ENCODE measurements around the gene PSMB7.

Gene PSMB7

GRCh38 chr9:124443625-124444024 is 28.4 kb upstream of the PSMB7 start:
- no peak for DNase-seq (ENCODE audit: low read depth)
- TF ChIP-seq CTCF (conservative IDR thresholded peaks at IDR 0.05; ENCODE audit: low read depth, low read length), result no peak
- H3K4me3 ChIP-seq (ENCODE audit: low read length), result no peak overlapping the region

GRCh38 chr9:124442826-124443225 is 27.6 kb upstream of the PSMB7 start:
- no peak overlapping the region for H3K4me3 ChIP-seq (ENCODE audit: low read length)

GRCh38 chr9:124442379-124442778 is 27.1 kb upstream of the PSMB7 start:
- no peak for DNase-seq (ENCODE audit: low read depth)
- no peak for TF ChIP-seq CTCF (conservative IDR thresholded peaks at IDR 0.05; ENCODE audit: low read depth, low read length)
- no peak overlapping the region for H3K4me3 ChIP-seq (ENCODE audit: low read length)

More at GRCh38 chr9:124442826-124443225, 27.6 kb upstream of the PSMB7 start:
- no peak for DNase-seq (ENCODE audit: low read depth)
- TF ChIP-seq CTCF (conservative IDR thresholded peaks at IDR 0.05; ENCODE audit: low read depth, low read length), result no peak

GRCh38 chr9:124441291-124441690 is 26.0 kb upstream of the PSMB7 start:
- no peak for TF ChIP-seq CTCF (conservative IDR thresholded peaks at IDR 0.05; ENCODE audit: low read depth, low read length)
- no peak for DNase-seq (ENCODE audit: low read depth)
- H3K4me3 ChIP-seq (ENCODE audit: low read length), result no peak overlapping the region

- no peak for TF ChIP-seq CTCF (conservative IDR thresholded peaks at IDR 0.05; ENCODE audit: low read depth, low read length)
- no peak for DNase-seq (ENCODE audit: low read depth)
Measured at GRCh38 chr9:124440786-124441185, 25.5 kb upstream of the PSMB7 start.

GRCh38 chr9:124439686-124440243 is 24.5 kb upstream of the PSMB7 start:
- H3K4me3 ChIP-seq (ENCODE audit: low read length), result no peak overlapping the region
- no peak for TF ChIP-seq CTCF (conservative IDR thresholded peaks at IDR 0.05; ENCODE audit: low read depth, low read length)
- DNase-seq (ENCODE audit: low read depth), result no peak

More at GRCh38 chr9:124440786-124441185, 25.5 kb upstream of the PSMB7 start:
- no peak overlapping the region for H3K4me3 ChIP-seq (ENCODE audit: low read length)

- TF ChIP-seq CTCF (conservative IDR thresholded peaks at IDR 0.05; ENCODE audit: low read depth, low read length), result no peak
- H3K4me3 ChIP-seq (ENCODE audit: low read length), result no peak overlapping the region
- DNase-seq (ENCODE audit: low read depth), result no peak
Measured at GRCh38 chr9:124439086-124439485, 23.8 kb upstream of the PSMB7 start.
